Sigmoid colon (tissue), 4 donors: ENCODE measurements around the gene SH3GL2.

Source experiments
- CTCF ChIP-seq, 4 experiments: fragments of 450-650 bp in 3 of 4; fragments of 200-600 bp in 1 of 4; IDR thresholded peaks; one replicate each; pipeline ENCODE4 v1.5.1; 2016 to 2019; ENCODE audit warnings: antibody characterized with exemption in 4 of 4, mild to moderate bottlenecking in 3 of 4, moderate library complexity in 2 of 4
- EP300 ChIP-seq, 4 donors: sonication (generic); formaldehyde crosslinking; IDR thresholded peaks; one replicate each; pipeline ENCODE4 v1.6.1; 2017; ENCODE audit warnings: antibody characterized with exemption in 4 of 4
- POLR2A ChIP-seq, 2 donors: fragments of 450-650 bp; IDR thresholded peaks; one replicate each; pipeline ENCODE4 v1.6.1; 2016; ENCODE audit warnings: antibody characterized with exemption in 2 of 2, mild to moderate bottlenecking in 2 of 2, moderate library complexity in 2 of 2
- POLR2AphosphoS5 ChIP-seq, 4 donors: sonication (generic); formaldehyde crosslinking; IDR thresholded peaks; one replicate each; pipeline ENCODE4 v1.6.1; 2017; ENCODE audit warnings: antibody characterized with exemption in 4 of 4

- TF ChIP-seq CTCF (IDR thresholded peaks at IDR 0.05) = no peak
- no peak for TF ChIP-seq EP300 (IDR thresholded peaks at IDR 0.05)
- no peak for TF ChIP-seq POLR2A (IDR thresholded peaks at IDR 0.05)
- TF ChIP-seq POLR2AphosphoS5 (IDR thresholded peaks at IDR 0.05) = no peak
Measured at GRCh38 chr9:17600962-17601593, 22.2 kb downstream of the SH3GL2 start.
